Muscle layer of colon (tissue), 2 donors: Measurements from ENCODE around the gene GALR3.
"Not testable (repeated sequence)": the region's sequence is repeated elsewhere in the genome, so short reads cannot be mapped to it uniquely, and the experiment has no call there.

Experiments used
- H3K27ac ChIP-seq: one replicate; pipeline ENCODE4 v1.7.0; 2013; ENCODE audit warnings: low read depth, mild to moderate bottlenecking, low read length, moderate library complexity
- H3K27me3 ChIP-seq, 2 donors: one replicate each; pipeline ENCODE4 v1.7.0; 2013; ENCODE audit warnings: low read length in 2 of 2, mild to moderate bottlenecking in 2 of 2; ENCODE audit not compliant: insufficient read depth in 2 of 2, control insufficient read depth in 1 of 2
- H3K36me3 ChIP-seq: one replicate; pipeline ENCODE4 v1.7.0; 2013; ENCODE audit warnings: mild to moderate bottlenecking, low read length; ENCODE audit not compliant: insufficient read depth
- H3K4me1 ChIP-seq: one replicate; pipeline ENCODE4 v1.7.0; 2013; ENCODE audit warnings: mild to moderate bottlenecking, low read length; ENCODE audit not compliant: insufficient read depth
- H3K4me3 ChIP-seq, 2 donors: one replicate each; pipeline ENCODE4 v1.7.0; 2013; ENCODE audit warnings: low read length in 2 of 2, low read depth in 1 of 2, mild to moderate bottlenecking in 1 of 2, moderate library complexity in 1 of 2
- H3K9ac ChIP-seq: one replicate; pipeline ENCODE4 v1.7.0; 2013; ENCODE audit warnings: low read length
- H3K9me3 ChIP-seq: one replicate; pipeline ENCODE4 v1.7.0; 2013; ENCODE audit warnings: mild to moderate bottlenecking, low read length
- donor health status: abdominal sarcoma.
- donor health status: Adenocarcinoma of cecum.

GALR3 gene

DNA sequence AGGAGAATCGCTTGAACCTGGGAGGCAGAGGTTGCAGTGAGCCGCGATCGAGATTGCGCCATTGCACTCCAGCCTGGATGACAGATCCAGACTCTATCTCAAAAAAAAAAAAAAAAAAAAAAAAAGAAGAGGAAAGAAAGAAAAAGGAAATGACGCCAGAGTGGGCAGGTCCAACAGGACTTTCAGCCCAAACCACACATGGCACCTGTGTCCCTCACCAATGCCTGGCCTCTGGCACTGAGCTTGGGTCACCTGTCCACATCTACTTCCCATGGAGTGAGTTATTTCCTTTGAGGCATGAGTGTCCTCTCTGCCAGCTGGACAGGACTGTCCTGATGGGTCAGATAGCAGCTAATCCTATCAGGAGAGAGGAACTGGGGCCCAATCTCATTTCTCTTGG is 30.7 kb upstream of the GALR3 start:
- Histone ChIP-seq H3K4me1 (no peaks in the 10 kb centered on the region), H3K27ac (no peak overlapping the region), H3K4me3 (no peak overlapping the region), H3K36me3 (no peaks in the 10 kb centered on the region), H3K9me3 (no peaks in the 10 kb centered on the region), H3K9ac (no peak overlapping the region), H3K27me3 (no peaks in the 10 kb centered on the region)

DNA sequence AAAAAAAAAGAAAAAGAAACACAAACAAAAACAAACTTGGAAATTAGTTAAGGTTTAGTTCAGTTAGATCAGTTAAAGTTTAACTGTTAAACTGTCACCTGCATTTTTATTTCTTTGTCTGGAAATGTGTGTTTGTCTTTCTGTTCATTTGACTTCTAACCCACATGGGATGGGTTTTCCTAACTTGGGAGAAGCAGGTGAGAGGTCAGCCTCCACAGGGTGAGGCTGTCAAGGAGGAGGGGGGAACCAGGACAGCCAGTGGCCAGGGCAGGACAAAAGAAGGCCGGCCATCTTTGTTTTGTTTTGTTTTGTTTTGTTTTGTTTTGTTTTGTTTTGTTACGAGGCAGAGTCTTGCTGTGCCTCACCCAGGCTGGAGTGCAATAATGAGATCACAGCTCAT is 28.8 kb upstream of the GALR3 start:
- H3K27me3 ChIP-seq, result no peaks in the 10 kb centered on the region
- no peak overlapping the region for H3K4me3 ChIP-seq
- no peaks in the 10 kb centered on the region for H3K9me3 ChIP-seq
- no peaks in the 10 kb centered on the region for H3K4me1 ChIP-seq
- H3K27ac ChIP-seq, result no peak overlapping the region
- H3K9ac ChIP-seq, result no peak overlapping the region
- no peaks in the 10 kb centered on the region for H3K36me3 ChIP-seq

DNA sequence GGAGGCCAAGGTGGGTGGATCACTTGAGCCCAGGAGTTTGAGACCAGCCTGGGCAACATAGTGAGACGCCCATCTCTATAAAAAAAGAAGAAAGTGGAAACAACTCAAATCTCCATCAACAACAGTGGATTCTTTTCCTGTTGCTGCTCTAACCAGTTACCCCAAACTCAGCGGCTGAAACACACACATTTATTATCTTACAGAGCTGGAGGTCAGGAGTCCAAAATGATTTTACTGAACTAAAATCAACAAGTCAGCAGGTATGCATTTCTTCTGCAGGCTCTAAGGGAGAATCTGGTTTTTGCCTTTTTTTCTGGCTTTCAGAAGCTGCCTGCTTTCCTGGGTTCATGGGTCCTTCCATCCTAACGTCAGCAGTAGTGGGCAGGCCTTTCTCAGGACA is 27.1 kb upstream of the GALR3 start:
- Histone ChIP-seq H3K9ac (no peak overlapping the region), H3K27ac (no peak overlapping the region), H3K36me3 (no peaks in the 10 kb centered on the region), H3K4me3 (no peak overlapping the region), H3K9me3 (no peaks in the 10 kb centered on the region), H3K4me1 (no peaks in the 10 kb centered on the region), H3K27me3 (no peaks in the 10 kb centered on the region)

DNA sequence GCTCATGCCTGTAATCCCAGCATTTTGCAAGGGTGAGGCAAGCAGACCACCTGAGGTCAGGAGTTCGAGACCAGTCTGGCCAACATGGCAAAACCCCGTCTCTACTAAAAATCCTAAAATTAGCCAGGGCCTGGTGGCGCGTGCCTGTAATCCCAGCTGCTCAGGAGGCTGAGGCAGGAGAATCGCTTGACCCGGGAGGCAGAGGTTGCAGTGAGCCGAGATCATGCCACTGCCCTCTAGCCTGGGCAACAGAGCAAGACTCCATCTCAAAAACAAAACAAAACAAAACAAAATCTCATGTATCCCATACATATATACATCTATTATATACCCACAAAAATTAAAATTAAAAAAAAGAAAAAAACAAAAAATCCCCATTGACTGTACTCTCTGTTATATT is 25.9 kb upstream of the GALR3 start:
- H3K36me3 ChIP-seq, H3K9ac ChIP-seq, H3K9me3 ChIP-seq, H3K27me3 ChIP-seq, H3K4me1 ChIP-seq, H3K27ac ChIP-seq, H3K4me3 ChIP-seq: not testable (repeated sequence)

DNA sequence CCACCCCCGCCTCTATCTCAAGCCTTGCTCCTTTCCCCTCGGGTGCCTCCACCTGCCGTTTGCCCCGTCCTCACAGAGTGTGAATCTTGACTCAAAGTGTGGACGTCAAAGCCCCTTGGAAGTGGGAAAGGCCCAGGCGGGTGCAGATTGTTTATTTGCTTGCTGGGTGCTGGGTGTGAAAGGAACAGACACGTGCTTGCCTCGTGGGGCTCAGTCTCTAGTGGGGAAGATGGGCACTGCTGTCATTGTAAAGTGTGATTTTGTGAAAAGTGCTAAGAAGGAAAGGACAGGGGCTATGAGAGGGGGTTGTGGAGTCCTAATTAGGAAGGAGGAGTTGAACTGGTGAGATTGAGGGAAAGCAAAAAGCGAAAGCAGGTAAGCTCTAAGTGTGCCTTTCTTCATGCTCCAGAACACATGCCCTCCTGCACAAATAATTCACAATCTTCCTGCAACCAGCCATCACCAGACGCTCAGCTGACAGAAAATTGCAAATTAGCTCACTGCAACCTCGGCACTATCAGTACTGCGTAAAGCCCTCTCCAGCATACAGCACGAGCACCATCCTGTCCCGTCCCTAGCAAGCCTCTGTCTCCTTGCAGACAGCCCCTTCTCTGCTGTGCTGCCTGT is 25.2 kb upstream of the GALR3 start:
- Histone ChIP-seq H3K27ac (no peak overlapping the region), H3K27me3 (no peaks in the 10 kb centered on the region), H3K9me3 (no peaks in the 10 kb centered on the region), H3K4me3 (no peak overlapping the region), H3K9ac (no peak overlapping the region), H3K4me1 (peaks cover 8% of the 10 kb centered on the region), H3K36me3 (no peaks in the 10 kb centered on the region)

DNA sequence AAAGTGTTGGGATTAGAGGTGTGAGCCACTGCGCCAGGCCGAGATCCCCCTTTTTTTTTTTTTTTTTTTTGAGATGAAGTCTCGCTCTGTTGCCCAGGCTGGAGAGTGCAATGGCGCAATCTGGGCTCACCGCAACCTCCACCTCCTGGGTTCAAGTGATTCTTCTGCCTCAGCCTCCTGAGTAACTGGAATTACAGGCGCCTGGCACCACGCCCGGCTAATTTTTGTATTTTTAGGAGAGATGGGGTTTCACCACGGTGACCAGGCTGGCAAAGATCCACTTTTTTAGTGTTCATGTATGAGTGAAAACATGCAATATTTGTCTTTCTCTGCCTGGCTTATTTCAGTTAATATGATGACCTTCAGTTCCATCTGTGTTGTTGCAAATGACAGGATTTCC is 23.2 kb upstream of the GALR3 start:
- not testable (repeated sequence) for H3K27ac ChIP-seq, H3K9ac ChIP-seq, H3K27me3 ChIP-seq, H3K36me3 ChIP-seq, H3K4me3 ChIP-seq, H3K9me3 ChIP-seq
- peaks cover 21% of the 10 kb centered on the region for H3K4me1 ChIP-seq

DNA sequence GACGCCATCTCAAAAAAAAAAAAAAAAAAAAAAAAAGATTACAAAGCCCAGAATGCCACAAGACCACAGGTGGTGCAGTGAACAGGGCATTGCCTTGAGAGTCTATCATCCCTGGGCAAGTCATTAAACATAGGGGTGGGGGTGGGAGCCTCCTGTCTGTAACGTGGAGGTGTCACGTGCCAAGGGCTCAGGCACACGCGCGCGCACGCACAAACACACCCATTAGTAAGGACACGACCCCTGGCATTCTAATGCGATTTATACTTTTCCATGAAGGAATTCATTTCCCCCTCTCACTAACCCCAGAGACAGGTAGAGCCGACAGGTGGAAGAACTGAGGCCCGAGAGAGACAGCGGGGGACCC is 21.3 kb upstream of the GALR3 start:
- Histone ChIP-seq H3K4me1 (peaks cover 36% of the 10 kb centered on the region), H3K9ac (no peak overlapping the region), H3K27me3 (no peaks in the 10 kb centered on the region), H3K4me3 (peak overlapping the region; percentile 53 to 75), H3K9me3 (no peaks in the 10 kb centered on the region), H3K36me3 (no peaks in the 10 kb centered on the region), H3K27ac (peak overlapping the region; percentile 68)

DNA sequence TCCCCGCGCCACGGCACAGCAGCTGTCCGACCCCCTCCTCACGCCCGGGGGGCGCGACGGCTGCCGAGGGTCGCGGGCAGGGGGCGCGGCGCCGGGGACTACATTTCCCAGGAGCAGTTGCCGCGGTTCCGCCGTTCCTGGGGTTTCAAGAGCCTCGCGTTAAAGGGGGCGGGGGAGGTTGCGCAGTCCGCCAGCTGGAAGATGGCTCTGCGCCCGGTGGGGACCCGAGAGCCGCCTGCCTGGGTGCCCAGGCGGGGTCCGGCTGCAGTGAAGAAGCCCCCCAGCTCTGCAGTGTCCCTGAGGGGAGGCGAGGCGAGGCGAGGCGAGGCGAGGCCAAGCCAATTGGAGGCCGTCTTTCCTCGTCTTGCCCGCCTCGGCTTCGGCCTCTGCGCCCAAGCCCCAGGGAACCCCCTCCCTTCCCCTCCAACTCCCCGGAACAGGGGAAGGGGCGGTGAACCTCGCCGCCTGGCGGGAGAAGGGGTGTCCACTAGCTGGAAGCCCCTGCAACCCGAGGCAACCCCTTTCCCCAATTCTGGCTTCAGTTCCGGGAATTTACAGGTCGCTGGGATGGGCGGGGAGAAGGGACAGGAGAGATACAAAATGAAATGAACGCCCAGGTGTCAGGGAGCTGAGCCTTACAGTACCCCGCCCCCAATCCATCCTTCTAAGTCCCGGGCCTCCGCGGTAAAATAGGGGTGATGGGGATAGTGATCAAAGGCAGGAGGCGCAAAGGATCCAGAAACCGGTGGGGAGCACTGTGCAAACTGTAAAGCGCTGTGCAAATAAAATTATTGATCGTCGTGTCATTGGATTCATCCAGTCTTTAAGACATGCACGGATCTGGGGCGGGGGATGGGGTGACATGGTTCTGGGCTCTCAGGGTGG is 20.6 kb upstream of the GALR3 start:
- Histone ChIP-seq H3K4me1 (peaks cover 36% of the 10 kb centered on the region), H3K4me3 (peak overlapping the region; percentile 53 to 75), H3K36me3 (no peaks in the 10 kb centered on the region), H3K27ac (peak overlapping the region; percentile 74), H3K9me3 (no peaks in the 10 kb centered on the region), H3K9ac (peak overlapping the region; percentile 36), H3K27me3 (no peaks in the 10 kb centered on the region)

DNA sequence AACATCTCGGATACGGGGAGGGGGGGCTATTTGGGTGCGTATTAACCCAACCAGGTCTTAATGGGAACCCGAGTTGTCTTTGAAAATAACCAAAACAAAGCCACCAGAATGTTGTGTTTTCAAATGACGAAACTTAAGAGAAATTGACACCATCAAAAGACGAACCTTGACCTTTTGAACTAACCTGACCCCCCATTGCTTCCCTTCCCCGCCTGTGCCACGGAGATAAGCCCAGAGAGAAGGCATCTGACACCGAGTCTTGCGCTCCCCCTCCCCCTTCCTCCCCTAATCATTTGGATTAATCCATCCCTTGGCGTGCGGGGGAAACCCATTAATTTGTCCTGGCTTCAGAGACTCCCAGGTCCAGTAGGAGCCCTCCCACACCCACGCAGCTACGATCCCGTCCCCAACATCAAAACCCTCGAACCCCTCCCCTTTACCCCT is 20.0 kb upstream of the GALR3 start:
- Histone ChIP-seq H3K9ac (peak overlapping the region; percentile 36), H3K27me3 (no peaks in the 10 kb centered on the region), H3K4me1 (peaks cover 39% of the 10 kb centered on the region), H3K9me3 (no peaks in the 10 kb centered on the region), H3K4me3 (peak overlapping the region in 1 of 2 donors; percentile 75), H3K27ac (peak overlapping the region; percentile 74), H3K36me3 (no peaks in the 10 kb centered on the region)

DNA sequence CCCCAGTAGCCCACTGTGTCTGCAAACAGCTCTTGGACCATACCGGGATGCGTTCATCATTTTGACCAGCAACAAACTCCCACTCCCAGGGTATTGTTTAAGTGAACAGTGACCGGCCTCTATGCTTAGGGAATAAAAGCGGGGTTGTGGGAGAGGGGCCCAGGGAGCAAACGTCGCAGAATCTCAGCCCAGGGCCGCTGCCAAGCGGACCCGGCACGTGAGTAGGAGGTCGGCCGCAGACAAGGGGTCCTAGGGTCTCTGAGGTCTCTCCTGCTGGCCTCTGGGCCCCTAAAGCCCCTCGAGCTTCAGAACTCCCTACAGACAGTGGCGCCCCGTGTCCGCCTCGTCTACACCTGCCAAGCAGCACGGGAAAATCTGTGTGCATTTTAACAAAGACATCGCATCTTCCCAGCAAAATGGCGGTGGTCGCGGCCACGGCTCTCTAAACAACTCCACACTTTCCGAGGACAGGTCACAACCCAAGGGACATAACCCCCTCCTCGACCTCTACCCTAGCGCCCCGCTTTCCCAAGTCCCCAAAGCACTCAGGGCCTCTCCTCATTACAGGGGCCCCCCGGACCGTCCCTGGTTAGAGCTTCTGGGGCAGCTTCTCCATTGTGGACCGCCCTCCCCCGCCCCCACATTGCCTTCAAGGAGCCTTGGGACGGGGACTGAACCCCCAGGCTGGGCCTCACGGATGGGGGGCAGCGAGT is 19.4 kb upstream of the GALR3 start:
- Histone ChIP-seq H3K36me3 (no peaks in the 10 kb centered on the region), H3K4me1 (peaks cover 43% of the 10 kb centered on the region), H3K4me3 (peak overlapping the region in 1 of 2 donors; percentile 75), H3K9me3 (no peaks in the 10 kb centered on the region), H3K27me3 (no peaks in the 10 kb centered on the region), H3K9ac (no peak overlapping the region), H3K27ac (peak overlapping the region; percentile 66)

DNA sequence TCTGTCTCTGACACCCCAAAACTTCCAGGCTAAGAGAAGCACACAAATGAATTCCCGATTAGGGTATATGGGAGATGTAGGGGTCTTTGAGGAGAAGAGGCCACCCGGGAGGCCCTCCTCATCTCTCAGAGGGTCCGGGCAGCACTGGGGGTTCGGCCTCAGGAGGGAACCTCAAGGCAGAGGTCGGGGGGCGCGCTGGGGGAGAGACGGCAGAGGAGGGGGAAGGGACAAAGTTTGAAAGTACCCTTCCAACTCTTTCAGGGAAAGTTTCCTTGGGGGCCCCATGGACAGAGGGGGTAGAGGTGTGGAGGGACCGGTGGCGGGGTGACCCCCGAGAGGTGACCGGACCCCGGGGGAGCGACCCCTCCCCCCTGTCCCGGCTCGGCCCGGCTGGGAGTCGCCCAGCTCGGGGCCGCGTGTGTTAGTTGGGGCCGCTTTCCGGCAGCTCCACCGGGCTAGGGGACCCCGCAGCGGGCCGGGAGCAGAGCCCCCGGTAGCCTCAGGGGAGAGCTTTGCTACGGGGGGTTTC is 18.8 kb upstream of the GALR3 start:
- Histone ChIP-seq H3K9me3 (no peaks in the 10 kb centered on the region), H3K4me1 (peaks cover 43% of the 10 kb centered on the region), H3K4me3 (peak overlapping the region; percentile 30 to 35), H3K36me3 (no peaks in the 10 kb centered on the region), H3K27me3 (no peaks in the 10 kb centered on the region), H3K27ac (peak overlapping the region; percentile 66), H3K9ac (no peak overlapping the region)
